Thoracic aorta (tissue), 2 donors: ENCODE measurements around the gene EXOC7. TPM values are rescaled to one million over a fixed set of nuclear protein-coding genes. Genes with fewer than 3 reads are reported as not detected.

Source experiments
- ATAC-seq: fragments of 150-250 bp; one replicate; pipeline ENCODE4 v1.8.0; 2017; ENCODE audit warnings: low read depth; ENCODE audit not compliant: insufficient number of reproducible peaks, low FRiP score
- DNase-seq: peaks from one replicate; pipeline ENCODE4 v3.0.0-alpha.2; 2020; ENCODE audit warnings: low spot score
- H3K27ac ChIP-seq, 2 donors: fragments of 200-600 bp; sonication (generic); 1 replicate in 1 of 2; 2 replicates in 1 of 2; pipeline ENCODE4 v1.5.1; 2016; ENCODE audit warnings: mild to moderate bottlenecking in 2 of 2, moderate library complexity in 2 of 2
- H3K27me3 ChIP-seq: fragments of 200-600 bp; sonication (generic); replicated peaks from 2 replicates; pipeline ENCODE4 v1.6.0; 2016; ENCODE audit warnings: mild to moderate bottlenecking; ENCODE audit not compliant: insufficient read depth
- H3K36me3 ChIP-seq: fragments of 200-600 bp; sonication (generic); one replicate; pipeline ENCODE4 v1.5.1; 2016
- H3K4me1 ChIP-seq, 2 donors: fragments of 200-600 bp; sonication (generic); 1 replicate in 1 of 2; 2 replicates in 1 of 2; pipeline versions ENCODE4 v1.5.1 to v1.6.0; 2016; ENCODE audit warnings: low read depth in 2 of 2, mild to moderate bottlenecking in 1 of 2; ENCODE audit not compliant: control insufficient read depth in 1 of 2
- H3K4me3 ChIP-seq: fragments of 200-600 bp; sonication (generic); 2 replicates; pipeline ENCODE4 v1.5.1; 2016; ENCODE audit warnings: mild to moderate bottlenecking
- H3K9me3 ChIP-seq: fragments of 200-600 bp; sonication (generic); 2 replicates; pipeline ENCODE4 v1.5.1; 2016
- CTCF ChIP-seq: fragments of 200-600 bp; sonication (generic); IDR thresholded peaks from one replicate; pipeline ENCODE4 v1.5.1; 2019; ENCODE audit warnings: antibody characterized with exemption
- total RNA-seq, 2 donors: library from RNA; depleted of rRNA; stranded (reverse); fragments of >200 nt; gene quantifications; one replicate each; pipeline versions ENCODE4 v1.1.0 to v1.2.3, GENCODE V29; 2016

The EXOC7 gene
- total RNA-seq, 2 donors from 2014 or later, result 79.7 to 94.0 TPM

GRCh38 chr17:76085066-76085730, 18.4 kb downstream of the EXOC7 start:
- ATAC-seq (no peak), DNase-seq (no peak)
- no peak overlapping the region for H3K27ac ChIP-seq
- no peaks in the 10 kb centered on the region for H3K9me3 ChIP-seq
- TF ChIP-seq CTCF, result no peak
- no peaks in the 10 kb centered on the region for H3K27me3 ChIP-seq
- no peak overlapping the region for H3K4me3 ChIP-seq
- no peaks in the 10 kb centered on the region for H3K4me1 ChIP-seq
- peaks cover 54% of the 10 kb centered on the region for H3K36me3 ChIP-seq

- Histone ChIP-seq H3K4me1 (no peaks in the 10 kb centered on the region), H3K4me3 (no peak overlapping the region), H3K27me3 (no peaks in the 10 kb centered on the region), H3K9me3 (no peaks in the 10 kb centered on the region), H3K36me3 (peaks cover 39% of the 10 kb centered on the region), H3K27ac (no peak overlapping the region)
- no peak for TF ChIP-seq CTCF
- DNase-seq, result no peak
- ATAC-seq, result no peak
Observed at GRCh38 chr17:76083536-76084182, 19.9 kb downstream of the EXOC7 start.

GRCh38 chr17:76082326-76083251, 21.0 kb downstream of the EXOC7 start:
- Histone ChIP-seq H3K4me3 (no peak overlapping the region), H3K9me3 (no peaks in the 10 kb centered on the region), H3K36me3 (peaks cover 28% of the 10 kb centered on the region), H3K4me1 (no peaks in the 10 kb centered on the region), H3K27me3 (no peaks in the 10 kb centered on the region), H3K27ac (no peak overlapping the region)
- no peak for TF ChIP-seq CTCF
- DNase-seq (no peak), ATAC-seq (no peak)

GRCh38 chr17:76081295-76082210, 22.0 kb downstream of the EXOC7 start:
- no peak for DNase-seq
- H3K4me3 ChIP-seq, result no peak overlapping the region
- H3K4me1 ChIP-seq, result peaks cover 0 to 8% of the 10 kb centered on the region in 2 donors
- no peak for ATAC-seq
- no peak for TF ChIP-seq CTCF
- no peaks in the 10 kb centered on the region for H3K27me3 ChIP-seq
- no peaks in the 10 kb centered on the region for H3K9me3 ChIP-seq
- H3K27ac ChIP-seq, result no peak overlapping the region
- H3K36me3 ChIP-seq, result peaks cover 18% of the 10 kb centered on the region
